ENCODE measurements around the gene FRK.

- TF ChIP-seq CTCF (conservative IDR thresholded peaks at IDR 0.05 in 1 of 2, IDR thresholded peaks at IDR 0.05 in 1 of 2; ENCODE audit: extremely low read depth in 1 of 2, insufficient read depth in 1 of 2, low read depth in 1 of 2, low read length in 2 of 2) (no peak), EZH2 (IDR thresholded peaks at IDR 0.05; ENCODE audit: borderline replicate concordance, low read length) (no peak)
Measured at GRCh38 chr6:115984809-115985208, 75.9 kb downstream of the FRK start.
